ENCODE measurements around the gene PPM1J.

Gene PPM1J

DNA sequence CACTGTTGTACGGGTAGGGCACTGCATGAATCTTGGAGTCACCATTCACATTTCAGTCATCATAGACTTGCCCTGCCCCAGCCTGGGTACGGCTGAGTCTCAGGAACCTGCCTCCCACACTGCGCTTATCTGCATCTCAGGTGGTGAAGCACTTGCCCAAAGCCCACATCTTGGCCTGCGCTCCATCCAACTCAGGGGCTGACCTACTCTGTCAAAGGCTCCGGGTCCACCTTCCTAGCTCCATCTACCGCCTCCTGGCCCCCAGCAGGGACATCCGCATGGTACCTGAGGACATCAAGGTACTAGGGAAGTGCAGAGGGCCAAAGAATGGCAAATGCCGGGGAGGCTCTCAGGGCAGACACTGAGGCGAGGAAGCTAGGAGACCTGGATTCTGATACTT is 19.9 kb downstream of the PPM1J start:
- FAIRE-seq (no peak), DNase-seq (ENCODE audit: insufficient read length, low spot score) (no peak)
- TF ChIP-seq POLR2A (IDR thresholded peaks at IDR 0.05; ENCODE audit: low read depth, low read length), result no peak

DNA sequence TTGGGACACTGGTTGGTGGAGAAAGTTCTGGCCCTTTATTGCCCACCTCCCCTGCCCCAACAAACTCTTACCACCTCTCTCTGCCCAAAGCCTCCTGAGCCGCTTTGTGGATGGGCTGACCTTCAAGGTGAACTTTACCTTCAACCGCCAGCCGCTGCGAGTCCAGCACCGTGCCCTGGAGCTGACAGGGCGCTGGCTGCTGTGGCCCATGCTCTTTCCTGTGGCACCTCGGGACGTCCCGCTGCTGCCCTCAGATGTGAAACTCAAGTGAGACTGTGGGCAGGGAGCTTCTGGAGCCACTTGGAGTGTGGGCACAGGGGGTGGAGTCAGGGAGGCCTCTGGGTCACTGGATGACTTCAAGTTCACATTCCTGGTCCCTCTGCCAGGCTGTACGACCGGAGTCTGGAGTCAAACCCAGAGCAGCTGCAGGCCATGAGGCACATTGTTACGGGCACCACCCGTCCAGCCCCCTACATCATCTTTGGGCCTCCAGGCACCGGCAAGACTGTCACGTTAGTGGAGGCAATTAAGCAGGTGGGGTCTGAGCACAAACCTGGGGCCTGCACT is 20.7 kb downstream of the PPM1J start:
- TF ChIP-seq POLR2A (IDR thresholded peaks at IDR 0.05; ENCODE audit: low read depth, low read length), result no peak
- DNase-seq (ENCODE audit: insufficient read length, low spot score) (no peak), FAIRE-seq (no peak)

GRCh38 chr1:112693821-112694220 is 21.3 kb downstream of the PPM1J start:
- TF ChIP-seq POLR2A (IDR thresholded peaks at IDR 0.05; ENCODE audit: low read depth, low read length), result no peak
- FAIRE-seq (no peak), DNase-seq (ENCODE audit: insufficient read length, low spot score) (no peak)

GRCh38 chr1:112692681-112693080 is 22.5 kb downstream of the PPM1J start:
- DNase-seq (ENCODE audit: insufficient read length, low spot score), result no peak

DNA sequence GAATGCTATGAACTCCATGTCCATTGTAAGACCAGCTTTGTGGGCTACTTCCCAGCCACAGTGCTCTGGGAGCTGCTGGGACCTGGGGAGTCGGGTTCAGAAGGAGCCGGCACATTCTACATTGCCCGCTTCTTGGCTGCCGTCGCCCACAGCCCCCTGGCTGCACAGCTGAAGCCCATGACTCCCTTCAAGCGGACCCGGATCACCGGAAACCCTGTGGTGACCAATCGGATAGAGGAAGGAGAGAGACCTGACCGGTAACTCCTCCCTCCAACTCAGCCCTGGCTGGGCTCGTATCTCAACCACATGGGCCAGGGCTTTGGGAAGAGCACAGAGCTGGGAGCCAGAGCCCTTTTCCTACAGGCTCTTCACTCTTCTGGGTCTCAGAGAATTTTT is 25.3 kb downstream of the PPM1J start:
- TF ChIP-seq POLR2A (IDR thresholded peaks at IDR 0.05; ENCODE audit: low read depth, low read length), result no peak
- DNase-seq (ENCODE audit: insufficient read length, low spot score) (no peak), FAIRE-seq (no peak)

More at GRCh38 chr1:112692681-112693080, 22.5 kb downstream of the PPM1J start:
- no peak for FAIRE-seq
- TF ChIP-seq POLR2A (IDR thresholded peaks at IDR 0.05; ENCODE audit: low read depth, low read length), result no peak

GRCh38 chr1:112689196-112689841 is 25.8 kb downstream of the PPM1J start:
- no peak for TF ChIP-seq POLR2A (IDR thresholded peaks at IDR 0.05; ENCODE audit: low read depth, low read length)
- DNase-seq (ENCODE audit: insufficient read length, low spot score), result no peak
- FAIRE-seq, result no peak

DNA sequence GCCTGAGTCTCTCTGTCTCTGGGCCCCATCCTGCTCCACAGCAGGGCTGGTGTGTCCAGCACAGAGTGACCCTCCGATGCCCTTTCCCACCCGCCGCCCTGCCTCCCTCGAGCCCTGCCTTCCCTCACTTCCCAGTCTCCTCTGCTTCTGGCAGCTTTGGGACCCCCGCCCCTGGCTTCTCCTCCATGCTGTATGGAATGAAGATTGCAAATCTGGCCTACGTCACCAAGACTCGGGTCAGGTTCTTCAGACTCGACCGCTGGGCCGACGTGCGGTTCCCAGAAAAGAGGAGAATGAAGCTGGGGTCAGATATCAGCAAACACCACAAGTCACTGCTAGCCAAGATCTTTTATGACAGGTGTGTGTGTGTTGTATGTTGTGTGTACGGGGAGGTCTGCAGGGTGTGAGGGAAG is 26.3 kb downstream of the PPM1J start:
- TF ChIP-seq POLR2A (IDR thresholded peaks at IDR 0.05; ENCODE audit: low read depth, low read length), result no peak
- no peak for FAIRE-seq
- DNase-seq (ENCODE audit: insufficient read length, low spot score), result no peak

- TF ChIP-seq POLR2A (IDR thresholded peaks at IDR 0.05; ENCODE audit: low read depth, low read length), result no peak
- no peak for DNase-seq (ENCODE audit: insufficient read length, low spot score)
- FAIRE-seq, result no peak
Observed at GRCh38 chr1:112687785-112688496, 27.2 kb downstream of the PPM1J start.

- TF ChIP-seq POLR2A (IDR thresholded peaks at IDR 0.05; ENCODE audit: low read depth, low read length), result no peak
- FAIRE-seq (no peak), DNase-seq (ENCODE audit: insufficient read length, low spot score) (no peak)
Observed at GRCh38 chr1:112687361-112687760, 27.8 kb downstream of the PPM1J start.

- FAIRE-seq (no peak), DNase-seq (ENCODE audit: insufficient read length, low spot score) (no peak)
- TF ChIP-seq POLR2A (IDR thresholded peaks at IDR 0.05; ENCODE audit: low read depth, low read length), result no peak
Observed at GRCh38 chr1:112686835-112687234, 28.3 kb downstream of the PPM1J start.

GRCh38 chr1:112686417-112686816 is 28.7 kb downstream of the PPM1J start:
- no peak for TF ChIP-seq POLR2A (IDR thresholded peaks at IDR 0.05; ENCODE audit: low read depth, low read length)
- DNase-seq (ENCODE audit: insufficient read length, low spot score), result no peak
- no peak for FAIRE-seq

- DNase-seq (ENCODE audit: insufficient read length, low spot score) (no peak), FAIRE-seq (no peak)
- TF ChIP-seq POLR2A (IDR thresholded peaks at IDR 0.05; ENCODE audit: low read depth, low read length), result no peak
Observed at GRCh38 chr1:112685913-112686312, 29.2 kb downstream of the PPM1J start.

DNA sequence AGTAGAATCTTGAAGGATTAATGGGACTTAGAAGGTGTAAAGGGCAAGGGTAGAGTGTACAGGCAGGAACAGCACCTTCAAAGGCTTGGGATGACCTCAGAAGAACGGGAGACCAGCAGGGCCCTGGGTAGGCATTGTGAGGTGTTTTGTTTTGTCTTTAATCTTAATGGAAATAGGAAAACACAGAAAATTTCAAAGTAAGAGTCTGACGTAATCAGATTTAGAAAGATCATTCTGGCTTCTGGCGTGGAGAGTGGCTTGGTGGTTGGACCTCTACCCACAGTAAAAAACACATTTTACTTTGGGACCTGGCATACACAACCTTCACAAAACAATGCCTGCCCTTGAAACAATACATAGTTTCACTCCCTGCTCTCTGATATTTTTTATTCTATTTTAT is 36.5 kb downstream of the PPM1J start:
- TF ChIP-seq POLR2A (IDR thresholded peaks at IDR 0.05; ENCODE audit: low read depth, low read length), result no peak
- DNase-seq (ENCODE audit: insufficient read length, low spot score) (no peak), FAIRE-seq (no peak)

DNA sequence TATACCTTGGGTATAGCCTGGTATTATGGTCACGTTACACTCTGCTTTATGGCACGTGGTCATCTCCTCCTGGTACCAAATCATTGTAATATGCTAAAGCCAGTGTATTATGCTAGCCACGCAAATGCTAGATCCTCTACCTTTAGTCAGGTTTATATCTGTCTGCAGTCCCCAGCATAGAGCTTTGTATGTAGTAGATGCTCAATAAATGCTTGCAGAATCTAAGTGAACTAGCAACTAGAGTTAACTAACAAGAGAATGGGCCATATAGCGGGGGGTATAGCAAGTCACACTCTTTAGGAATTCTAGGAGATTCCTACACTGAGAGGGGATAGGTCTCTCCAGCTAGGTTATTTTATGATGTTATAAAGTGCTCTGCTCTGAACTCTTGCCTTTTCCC is 37.6 kb downstream of the PPM1J start:
- no peak for TF ChIP-seq POLR2A (IDR thresholded peaks at IDR 0.05; ENCODE audit: low read depth, low read length)
- DNase-seq (ENCODE audit: insufficient read length, low spot score) (no peak), FAIRE-seq (no peak)

DNA sequence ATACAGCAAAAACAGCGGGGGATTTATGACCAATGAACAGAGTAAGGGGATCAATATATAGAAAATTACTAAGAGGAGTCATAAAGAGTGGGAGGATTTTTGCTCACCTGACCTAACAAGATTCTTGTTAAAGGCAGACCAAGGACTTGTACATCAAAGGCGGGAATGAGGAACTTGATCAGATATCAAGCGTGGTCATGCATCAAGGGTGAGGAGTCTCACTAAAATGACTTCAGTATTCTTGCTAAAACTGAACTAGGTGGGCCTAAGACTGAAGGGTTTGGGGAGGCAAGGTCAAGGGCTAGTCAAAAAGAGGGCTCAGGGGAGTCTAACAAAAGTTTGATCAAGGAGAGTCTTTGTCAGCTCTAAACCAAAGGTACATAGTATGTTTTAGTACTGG is 38.6 kb downstream of the PPM1J start:
- no peak for DNase-seq (ENCODE audit: insufficient read length, low spot score)
- no peak for FAIRE-seq
- TF ChIP-seq POLR2A (IDR thresholded peaks at IDR 0.05; ENCODE audit: low read depth, low read length), result no peak
